ENCODE results near the gene WNT5B.

The WNT5B gene

DNA sequence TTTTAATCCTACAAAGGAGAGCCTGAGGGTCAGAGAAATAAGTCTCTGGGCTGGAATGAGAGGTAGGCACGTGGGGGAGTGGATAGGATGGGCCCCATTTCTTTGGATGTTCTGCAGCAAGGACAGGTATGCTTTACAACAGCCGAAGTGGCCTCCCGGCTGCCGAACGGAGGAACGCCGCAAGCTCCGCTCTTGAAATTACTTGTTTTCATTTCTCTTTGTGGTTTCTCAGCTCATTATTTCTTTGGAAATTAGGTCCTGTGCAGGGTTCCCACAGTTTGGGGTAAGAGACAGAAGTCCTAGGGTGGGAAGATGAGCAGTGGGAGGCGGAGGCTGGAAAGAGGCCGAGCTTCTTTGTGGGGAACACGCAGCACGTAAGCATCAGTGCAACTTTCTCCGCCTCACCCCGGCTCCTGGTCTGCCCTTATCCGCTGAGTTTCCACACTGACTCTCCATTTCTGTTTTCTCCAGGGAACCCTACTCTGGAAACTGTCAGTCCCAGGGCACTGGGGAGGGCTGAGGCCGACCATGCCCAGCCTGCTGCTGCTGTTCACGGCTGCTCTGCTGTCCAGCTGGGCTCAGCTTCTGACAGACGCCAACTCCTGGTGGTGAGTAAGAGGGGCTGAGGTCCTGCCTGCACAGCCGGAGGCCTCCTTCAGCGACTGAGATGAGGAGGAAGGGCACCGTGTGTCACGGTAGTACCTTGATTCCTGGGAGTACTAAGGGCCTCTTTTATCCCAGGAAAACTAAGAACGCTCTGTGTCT is 2.0 kb downstream of the WNT5B start:
- no peak for DNase-seq

DNA sequence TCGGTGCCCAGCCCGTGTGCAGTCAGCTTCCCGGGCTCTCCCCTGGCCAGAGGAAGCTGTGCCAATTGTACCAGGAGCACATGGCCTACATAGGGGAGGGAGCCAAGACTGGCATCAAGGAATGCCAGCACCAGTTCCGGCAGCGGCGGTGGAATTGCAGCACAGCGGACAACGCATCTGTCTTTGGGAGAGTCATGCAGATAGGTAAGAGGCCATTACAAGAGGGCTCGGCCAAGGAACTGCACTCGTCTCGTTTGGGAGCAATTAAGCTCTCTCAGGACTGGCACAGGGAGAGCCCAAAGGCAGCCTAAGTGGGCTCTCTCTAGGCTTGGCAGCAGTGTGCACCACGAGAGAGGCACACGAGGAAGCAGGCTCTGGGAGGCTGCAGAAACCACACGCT is 3.7 kb downstream of the WNT5B start:
- no peak for DNase-seq

DNA sequence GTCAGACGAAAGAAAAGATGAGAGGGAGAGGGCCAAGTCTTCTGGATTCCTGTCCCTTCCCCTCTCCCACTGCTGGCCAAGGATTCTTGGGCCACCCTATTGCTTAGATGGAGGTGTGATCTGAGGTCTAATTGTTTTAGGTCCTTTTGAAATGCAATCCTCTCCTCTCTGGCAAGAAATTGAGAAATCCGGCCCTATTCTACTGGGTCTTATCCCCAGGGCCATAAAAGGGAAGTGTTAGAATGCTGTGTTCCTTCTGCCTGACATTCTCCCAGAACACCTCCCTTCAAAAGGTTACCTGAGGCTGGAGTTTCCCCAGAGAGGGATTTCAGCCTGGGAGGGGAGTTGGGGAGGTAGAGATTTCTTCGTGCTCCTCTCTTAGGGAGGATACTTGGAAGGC is 4.4 kb downstream of the WNT5B start:
- no peak for DNase-seq

DNA sequence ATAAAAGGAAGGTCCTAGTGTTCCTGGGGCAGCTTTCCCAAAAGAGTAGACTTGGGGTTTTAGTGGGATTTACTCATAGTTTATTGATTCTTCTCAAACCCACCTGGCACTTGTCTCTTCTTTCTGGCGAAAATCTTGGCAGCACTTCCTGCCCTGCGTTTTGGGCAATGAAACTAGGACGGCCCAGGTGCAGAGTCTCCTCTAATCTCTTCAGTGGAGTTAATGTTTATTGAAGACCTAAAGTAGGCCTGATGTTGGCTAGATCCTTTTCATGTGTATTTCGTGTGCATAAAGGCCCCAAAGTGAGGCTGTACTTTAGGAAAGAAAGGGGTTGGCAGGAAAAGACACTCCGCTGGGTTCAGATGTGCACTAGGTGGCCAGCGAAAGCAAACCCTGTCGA is 5.1 kb downstream of the WNT5B start:
- no peak for DNase-seq

DNA sequence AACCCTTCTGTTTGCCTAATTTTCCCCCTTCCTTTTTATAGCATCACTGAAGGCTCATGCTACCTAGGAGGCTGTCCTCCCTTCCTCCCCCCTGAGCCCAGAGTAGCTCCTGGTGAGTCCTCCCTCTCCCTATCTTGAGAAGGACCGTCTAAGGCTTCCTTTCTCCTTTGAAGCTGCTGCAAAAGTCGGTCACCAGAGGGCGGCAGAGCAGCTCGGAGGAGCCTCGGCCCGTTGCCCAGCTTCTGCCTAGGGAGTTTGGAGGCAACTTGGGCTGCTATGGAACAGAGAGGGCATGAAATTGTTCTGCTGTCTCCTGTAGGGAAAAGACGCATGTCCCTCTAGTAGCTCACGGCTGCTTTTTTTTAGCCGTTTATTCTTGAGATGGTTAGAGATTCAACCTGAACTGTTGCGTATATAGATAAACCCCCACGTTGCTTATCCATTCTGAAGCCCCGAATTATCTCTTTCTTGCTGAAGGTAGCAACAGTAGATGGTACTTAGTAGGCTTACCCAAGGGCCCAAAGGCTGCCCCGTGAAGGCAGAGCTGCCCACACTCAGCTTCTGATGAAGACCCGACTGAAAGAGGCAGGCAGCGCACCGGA is 5.7 kb downstream of the WNT5B start:
- peak; percentile 14 for DNase-seq

DNA sequence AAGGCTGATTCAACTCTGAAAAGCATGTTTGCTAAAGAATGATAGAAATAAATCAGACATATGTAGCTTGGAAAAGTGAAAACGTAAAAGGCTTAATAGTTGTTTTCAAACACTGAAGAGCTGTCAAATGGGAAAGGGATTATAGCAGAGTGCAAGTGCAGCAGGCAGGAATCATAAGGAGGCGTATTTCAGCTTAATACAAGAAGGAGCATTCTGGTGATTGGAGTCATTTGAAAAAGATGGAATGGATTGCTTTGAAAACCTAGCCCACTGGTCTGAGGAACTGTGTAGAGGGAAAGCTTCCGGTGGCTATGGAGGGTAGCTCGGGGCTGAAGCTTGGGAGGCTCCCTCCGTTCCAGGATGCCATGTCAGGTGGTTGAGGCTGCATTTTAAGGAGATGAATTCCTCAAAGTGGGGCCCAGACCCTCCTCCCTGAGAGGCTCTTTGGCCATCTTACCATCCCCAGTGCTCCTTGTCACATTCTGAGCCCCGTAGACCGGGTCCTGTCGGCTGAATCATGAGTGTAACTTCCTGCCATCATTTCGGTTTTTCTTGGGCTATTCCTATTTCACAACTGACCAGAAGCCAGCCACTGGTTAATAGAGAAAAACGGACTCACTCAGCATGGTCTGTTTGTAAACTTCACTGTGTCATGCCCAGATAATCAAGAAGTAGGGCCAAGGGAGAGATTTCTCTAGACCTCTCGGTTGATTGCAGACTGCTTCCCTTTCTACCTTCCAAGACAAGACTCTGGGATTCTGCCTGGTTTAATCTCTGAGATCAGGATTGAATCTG is 6.5 kb downstream of the WNT5B start:
- DNase-seq: no peak

DNA sequence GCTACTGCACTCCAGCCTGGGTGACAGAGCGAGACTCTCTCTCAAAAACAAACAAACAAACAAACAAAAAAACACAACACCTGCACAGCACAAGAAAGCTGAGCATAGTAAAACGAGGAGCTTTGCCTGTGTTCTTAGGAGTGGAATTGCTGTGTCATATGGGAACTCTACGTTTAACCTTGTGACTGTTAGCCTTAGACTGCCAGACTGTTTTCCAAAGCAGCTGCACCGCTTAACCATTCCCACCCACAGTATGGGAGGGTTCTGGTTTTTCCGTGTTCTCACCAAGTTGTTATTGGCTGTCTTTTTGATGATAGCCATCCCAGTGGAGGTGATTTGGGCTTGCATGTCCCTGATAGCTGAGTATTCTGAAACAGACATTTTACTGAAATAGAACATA is 9.2 kb downstream of the WNT5B start:
- no peak for DNase-seq

DNA sequence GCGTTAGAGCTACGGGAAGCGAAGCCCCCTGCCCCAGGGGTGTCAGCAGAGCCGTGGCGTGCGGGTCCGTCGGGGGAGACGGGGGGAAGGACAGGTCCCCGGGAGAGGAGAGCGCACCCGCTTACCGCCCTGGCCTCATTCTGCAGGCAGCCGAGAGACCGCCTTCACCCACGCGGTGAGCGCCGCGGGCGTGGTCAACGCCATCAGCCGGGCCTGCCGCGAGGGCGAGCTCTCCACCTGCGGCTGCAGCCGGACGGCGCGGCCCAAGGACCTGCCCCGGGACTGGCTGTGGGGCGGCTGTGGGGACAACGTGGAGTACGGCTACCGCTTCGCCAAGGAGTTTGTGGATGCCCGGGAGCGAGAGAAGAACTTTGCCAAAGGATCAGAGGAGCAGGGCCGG is 10.5 kb downstream of the WNT5B start:
- no peak for DNase-seq

DNA sequence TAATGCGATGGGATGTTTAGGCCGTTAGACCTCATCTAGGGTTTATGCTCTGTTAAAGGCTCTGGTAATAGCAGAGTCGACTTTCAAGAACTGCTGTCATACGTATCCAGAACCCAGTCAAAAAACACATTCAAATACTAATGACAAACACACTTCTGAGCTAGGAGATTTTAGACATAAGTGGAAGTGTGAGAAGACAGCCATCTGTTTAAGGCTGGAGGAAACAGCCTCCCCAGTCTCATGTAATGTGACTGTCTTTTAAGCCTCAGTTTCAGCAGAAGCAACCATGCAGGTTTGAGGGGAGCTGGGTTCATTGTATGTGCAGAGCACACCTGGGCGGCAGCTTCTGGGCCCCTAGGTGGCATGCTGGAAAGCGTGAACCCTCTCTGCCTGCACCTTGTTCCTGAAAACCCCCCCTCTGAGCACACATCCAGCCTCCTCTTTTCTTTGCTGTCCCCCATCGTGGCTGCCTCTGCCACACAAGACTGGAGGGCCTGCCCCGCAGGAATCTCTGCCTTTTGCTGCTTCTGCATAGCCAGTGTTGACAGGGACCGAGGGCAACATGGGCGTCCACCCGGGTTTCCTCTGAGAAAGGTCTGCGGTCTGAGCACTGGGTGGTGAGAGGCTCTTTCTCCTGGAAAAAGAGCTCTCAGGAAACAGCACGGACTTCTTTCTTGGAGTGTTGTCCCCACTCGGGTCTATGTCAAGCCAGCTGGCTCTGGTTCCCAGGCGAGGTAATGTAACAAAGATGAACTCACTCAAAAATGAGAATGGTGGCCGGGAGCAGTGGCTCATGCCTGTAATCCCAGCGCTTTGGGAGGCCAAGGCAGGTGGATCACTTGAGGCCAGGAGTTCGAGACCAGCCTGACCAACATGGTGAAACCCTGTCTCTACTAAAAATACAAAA is 11.6 kb downstream of the WNT5B start:
- no peak for DNase-seq

DNA sequence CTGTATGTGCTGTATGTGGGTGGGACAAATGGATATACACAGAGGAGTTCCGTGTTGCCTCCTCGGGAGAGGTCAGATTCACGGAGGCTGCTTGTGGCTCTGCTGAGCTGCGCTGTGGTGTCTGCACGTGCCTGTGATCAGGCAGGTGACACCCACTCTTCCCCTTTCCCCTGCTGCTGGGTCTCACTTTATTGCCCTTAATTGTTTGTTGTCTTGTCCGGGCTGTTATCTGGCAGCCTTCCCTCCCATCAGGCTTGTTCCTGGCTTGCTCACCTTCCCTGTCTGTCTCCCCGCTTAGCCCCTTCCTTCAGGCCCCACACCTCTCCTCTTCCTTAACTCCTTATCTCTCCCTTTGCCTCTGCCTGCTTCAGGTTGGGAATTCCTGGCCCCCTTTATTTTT is 13.5 kb downstream of the WNT5B start:
- DNase-seq: no peak

DNA sequence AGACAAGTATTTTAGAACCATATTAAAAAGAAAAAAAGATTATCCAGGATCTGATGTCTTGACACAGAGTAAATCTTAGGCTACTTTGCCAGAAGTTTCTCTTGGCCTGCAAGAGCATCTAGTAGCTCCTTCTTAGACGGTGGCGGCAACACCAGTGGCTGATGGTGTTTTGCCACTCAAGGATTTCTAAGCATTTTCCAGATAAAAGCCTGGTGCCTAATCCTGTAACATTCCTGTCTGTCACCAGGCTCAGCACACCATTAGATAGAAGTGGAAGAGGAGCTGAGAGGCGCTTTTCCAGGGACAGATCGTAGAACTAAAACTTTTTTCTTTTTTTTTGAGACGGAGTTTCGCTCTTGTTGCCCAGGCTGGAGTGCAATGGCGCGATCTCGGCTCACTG is 14.0 kb downstream of the WNT5B start:
- DNase-seq: no peak

DNA sequence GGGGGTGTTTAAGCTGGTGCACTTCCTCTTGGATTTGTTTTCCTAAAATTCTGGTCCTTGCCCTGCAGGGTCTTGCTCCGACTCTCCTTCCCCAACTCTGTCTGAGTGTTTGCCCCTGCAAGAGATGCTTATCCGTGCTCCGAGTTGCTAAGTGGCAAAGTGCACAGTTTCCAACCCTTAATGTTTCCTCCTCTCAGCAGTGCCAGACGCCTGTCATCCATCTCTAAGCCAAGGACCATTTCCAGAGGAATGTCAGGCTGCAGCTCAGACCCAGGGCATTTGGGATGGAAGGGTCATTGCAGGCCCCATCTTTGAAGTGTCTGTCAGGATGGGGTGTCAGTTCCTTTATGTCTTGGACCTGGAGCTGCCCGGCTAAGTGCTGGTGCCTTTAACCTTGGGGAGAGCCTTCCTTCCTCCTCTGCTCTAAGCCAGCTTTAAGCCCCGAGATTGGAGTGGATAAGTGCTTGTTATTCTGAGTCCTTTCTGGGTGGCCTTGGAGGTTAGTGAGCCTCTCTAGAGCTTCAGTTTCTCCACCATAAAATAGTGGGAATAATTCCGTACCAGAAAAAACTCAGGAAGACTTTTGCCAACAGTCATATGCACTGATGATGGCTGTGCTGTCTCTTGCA is 15.0 kb downstream of the WNT5B start:
- no peak for DNase-seq

DNA sequence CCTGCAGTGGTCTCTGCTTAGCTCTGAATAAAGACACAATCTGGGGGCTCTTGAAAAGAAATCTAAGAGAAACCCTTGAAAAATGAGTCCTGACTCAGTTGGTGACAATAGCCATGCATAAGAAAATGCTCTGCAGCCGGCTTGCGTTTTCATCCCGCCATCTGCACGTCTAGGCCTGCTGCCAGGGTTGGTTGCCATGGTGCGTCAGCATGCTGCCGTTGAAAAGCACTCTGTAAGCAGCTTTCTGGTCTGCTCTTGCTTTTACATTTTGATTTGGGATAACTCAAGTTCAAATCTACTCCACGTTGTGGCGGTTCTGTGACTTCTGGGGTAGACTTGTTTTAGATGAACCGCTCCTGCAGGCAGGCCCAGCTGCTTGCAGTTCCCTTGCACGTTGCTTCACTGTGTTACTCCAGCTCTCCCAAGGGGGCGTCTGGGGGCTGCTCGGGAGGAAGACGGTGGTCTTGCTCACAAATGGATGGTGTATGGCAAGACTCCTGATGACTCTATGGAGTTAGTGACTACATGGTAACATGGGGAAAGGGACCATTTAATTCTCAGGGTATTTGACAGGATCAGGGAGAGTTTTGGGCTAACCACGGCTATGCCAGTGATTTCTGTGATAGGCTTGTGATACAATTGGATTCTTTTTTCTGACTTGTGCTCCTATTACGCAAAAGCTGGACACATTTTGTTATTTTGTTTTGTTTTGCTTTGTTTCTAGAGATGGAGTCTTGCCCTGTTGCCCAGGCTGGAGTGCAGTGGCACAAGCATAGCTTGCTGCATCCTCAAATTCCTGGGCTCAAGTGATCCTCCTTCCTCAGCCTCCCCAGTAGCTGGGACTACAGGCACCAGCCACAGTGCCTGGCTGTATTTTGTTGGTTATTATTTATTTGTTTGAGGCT is 15.8 kb downstream of the WNT5B start:
- DNase-seq: peak; percentile 31

DNA sequence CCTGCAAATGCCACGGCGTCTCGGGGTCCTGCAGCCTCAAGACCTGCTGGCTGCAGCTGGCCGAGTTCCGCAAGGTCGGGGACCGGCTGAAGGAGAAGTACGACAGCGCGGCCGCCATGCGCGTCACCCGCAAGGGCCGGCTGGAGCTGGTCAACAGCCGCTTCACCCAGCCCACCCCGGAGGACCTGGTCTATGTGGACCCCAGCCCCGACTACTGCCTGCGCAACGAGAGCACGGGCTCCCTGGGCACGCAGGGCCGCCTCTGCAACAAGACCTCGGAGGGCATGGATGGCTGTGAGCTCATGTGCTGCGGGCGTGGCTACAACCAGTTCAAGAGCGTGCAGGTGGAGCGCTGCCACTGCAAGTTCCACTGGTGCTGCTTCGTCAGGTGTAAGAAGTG is 16.8 kb downstream of the WNT5B start:
- peak; percentile 13 for DNase-seq

DNA sequence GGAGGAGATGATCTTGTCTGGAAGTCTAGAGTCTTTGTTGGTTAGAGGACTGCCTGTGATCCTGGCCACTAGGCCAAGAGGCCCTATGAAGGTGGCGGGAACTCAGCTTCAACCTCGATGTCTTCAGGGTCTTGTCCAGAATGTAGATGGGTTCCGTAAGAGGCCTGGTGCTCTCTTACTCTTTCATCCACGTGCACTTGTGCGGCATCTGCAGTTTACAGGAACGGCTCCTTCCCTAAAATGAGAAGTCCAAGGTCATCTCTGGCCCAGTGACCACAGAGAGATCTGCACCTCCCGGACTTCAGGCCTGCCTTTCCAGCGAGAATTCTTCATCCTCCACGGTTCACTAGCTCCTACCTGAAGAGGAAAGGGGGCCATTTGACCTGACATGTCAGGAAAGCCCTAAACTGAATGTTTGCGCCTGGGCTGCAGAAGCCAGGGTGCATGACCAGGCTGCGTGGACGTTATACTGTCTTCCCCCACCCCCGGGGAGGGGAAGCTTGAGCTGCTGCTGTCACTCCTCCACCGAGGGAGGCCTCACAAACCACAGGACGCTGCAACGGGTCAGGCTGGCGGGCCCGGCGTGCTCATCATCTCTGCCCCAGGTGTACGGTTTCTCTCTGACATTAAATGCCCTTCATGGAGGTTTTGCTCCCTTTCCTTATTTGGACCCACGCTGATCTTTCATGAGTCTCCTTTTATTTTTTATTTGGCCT is 17.7 kb downstream of the WNT5B start:
- no peak for DNase-seq

DNA sequence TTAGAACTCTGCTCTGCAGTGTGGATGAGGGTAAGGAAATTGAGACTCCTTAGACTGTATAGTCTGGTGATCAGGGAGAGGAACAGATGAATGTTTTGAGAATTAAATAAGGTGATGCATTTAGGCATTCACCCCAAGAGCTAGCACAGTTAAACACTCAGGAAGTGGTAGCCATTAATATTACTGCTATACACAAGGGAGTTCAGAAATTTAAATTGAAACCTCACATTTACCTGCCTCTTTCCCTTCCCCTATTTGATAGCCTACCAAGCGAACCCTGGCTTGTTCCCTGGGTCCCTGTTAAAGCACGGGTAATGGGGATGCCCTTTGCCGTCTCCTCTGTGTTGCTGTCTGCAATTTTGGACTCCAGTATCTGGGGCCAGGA is 18.2 kb downstream of the WNT5B start:
- DNase-seq: no peak

DNA sequence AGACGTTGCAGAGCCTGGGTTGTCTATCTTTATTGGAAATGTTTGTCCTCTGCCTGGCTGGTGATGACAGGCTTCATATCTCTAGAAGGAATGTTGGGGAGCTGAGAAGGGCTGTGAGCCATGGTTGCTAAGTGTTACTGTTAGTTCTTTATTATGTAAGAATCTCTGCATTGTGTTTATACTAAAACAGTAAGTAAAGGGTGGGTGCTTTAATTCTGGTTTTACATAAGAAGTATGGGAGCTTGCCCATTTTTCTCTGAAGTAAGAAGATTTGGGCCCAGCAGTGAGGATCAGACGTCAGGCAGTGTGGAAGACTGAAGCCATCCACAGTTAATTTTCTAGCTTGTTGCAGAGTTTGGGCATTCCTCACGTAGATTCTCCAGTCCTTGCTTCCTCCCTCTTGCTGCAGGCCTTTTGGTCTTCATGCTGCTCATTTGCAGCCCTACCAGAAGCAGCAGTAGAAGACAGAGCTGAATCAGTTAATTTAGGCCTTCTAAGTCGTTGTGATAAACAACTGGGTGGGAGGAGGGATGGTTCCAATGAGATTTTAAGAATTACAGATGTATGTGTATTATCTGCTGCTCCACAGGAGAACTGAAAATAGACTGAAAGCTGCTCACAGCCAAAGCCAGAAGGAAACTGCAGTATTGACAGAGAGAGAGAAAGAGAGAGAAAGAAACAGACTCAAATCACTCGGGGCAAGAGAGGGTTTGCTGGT is 21.4 kb downstream of the WNT5B start:
- DNase-seq: no peak

DNA sequence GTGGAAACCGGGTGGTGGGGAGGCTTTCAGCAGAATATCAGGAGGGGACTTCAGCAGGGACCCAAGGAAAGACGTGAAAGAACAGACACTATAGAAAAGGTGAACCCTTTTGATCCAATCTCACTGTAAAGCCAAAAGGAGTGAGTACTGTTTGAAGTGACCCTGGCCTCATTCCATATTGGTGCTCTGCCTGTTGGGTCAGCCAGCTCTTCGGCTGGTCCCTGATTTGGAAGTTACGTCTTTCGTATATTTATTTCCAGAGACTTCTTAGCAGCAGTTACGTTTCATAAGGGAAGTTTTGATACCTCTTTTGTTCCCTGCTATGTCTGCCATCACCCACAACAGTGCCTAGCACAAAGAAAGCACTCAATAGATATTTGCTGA is 21.9 kb downstream of the WNT5B start:
- DNase-seq: no peak

DNA sequence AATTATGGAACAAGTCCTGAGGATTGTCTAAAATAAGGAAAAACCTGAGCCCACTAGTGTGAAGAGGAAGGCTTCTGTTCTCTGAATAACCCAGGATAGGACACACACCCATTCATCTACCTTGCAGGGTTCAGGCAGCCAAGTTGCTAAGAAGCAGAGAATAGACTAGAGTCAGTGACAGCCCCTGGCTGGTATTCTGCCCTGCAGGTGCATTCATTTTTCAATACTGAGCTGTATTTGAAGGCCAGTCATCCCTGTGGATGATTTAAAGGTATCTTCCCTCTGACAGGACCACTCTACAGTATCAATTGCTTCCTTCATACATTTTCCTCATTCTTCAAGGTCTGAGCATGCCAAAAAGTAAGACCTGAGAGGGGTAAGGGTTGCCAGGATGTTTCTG is 22.9 kb downstream of the WNT5B start:
- DNase-seq: no peak

DNA sequence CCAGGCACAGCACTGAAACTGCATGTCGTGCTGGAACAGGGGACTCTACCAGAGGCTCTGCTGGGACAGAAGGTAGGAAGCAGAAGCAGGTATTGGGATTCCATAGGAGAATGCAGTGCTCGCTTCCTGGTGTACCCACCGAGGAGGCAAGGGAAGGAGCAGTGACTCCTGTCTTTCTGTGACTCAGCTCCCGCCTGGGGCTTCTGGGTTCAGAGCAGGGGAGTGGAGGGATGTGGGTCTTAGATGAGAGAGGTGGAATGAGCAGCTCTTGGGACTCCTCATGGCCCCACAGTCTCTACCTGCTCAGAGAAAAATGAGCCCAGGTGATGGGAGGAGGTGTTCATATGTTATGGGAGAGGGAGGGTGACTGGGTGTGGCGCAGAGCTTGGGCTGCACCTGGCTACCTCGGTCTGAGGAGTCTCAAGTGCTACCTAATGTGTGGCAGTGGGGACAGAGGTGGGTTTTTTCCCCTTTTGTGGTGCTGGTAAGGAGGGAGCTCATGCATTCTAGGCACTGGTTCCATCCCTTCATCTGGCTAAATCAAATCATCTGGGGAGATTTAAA is 26.3 kb downstream of the WNT5B start:
- DNase-seq: no peak

Measured in NCI-H2029 treated with DMSO at 0.1 percent for 48 hours (cell line).